Thymus (tissue), 11 donors: Measurements from ENCODE around the gene KRTAP4-4. TPM values are rescaled to one million over a fixed set of nuclear protein-coding genes. Genes with fewer than 3 reads are reported as not detected.
"Not testable (repeated sequence)": the region's sequence is repeated elsewhere in the genome, so short reads cannot be mapped to it uniquely, and the experiment has no call there.

Source experiments
- DNase-seq, 9 donors: peaks; one replicate each; pipeline ENCODE4 v3.0.0-alpha.2; 2013; ENCODE audit warnings: low spot score in 9 of 9, low read depth in 6 of 9, missing footprints in 1 of 9
- H3K27ac ChIP-seq, 2 donors: one replicate each; pipeline ENCODE4 v1.5.1; 2013; ENCODE audit warnings: control low read depth in 1 of 2, low read depth in 1 of 2, low read length in 1 of 2, mild to moderate bottlenecking in 1 of 2, moderate library complexity in 1 of 2
- H3K27me3 ChIP-seq, 2 donors: one replicate each; pipeline ENCODE4 v1.5.1; 2013; ENCODE audit warnings: low read length in 1 of 2; ENCODE audit not compliant: control insufficient read depth in 2 of 2, insufficient read depth in 1 of 2
- H3K36me3 ChIP-seq, 2 donors: one replicate each; pipeline ENCODE4 v1.5.1; 2013; ENCODE audit warnings: low read length in 1 of 2, mild to moderate bottlenecking in 1 of 2, moderate library complexity in 1 of 2; ENCODE audit not compliant: control insufficient read depth in 2 of 2, insufficient read depth in 2 of 2
- H3K4me1 ChIP-seq, 2 donors: one replicate each; pipeline ENCODE4 v1.5.1; 2013; ENCODE audit warnings: low read length in 2 of 2; ENCODE audit not compliant: control insufficient read depth in 2 of 2, insufficient read depth in 2 of 2
- H3K4me3 ChIP-seq, 2 donors: one replicate each; pipeline ENCODE4 v1.5.1; 2013; ENCODE audit warnings: low read length in 2 of 2, control low read depth in 1 of 2, mild to moderate bottlenecking in 1 of 2
- H3K9me3 ChIP-seq, 2 donors: one replicate each; pipeline ENCODE4 v1.5.1; 2013; ENCODE audit warnings: low read length in 1 of 2, mild to moderate bottlenecking in 1 of 2; ENCODE audit not compliant: control insufficient read depth in 2 of 2, insufficient read depth in 1 of 2
- WGBS: extraction: QIAGEN DNeasy Blood & Tissue Kit; methylation state at CpG from one replicate; pipeline ENCODE4 v1.1.7; 2013; 5-methylcytosine and 5-hydroxymethylcytosine counted together
- polyA plus RNA-seq: library from polyadenylated mRNA; stranded (reverse); fragments of 200-250 nt; gene quantifications from one replicate; pipeline ENCODE4 v1.2.3, GENCODE V29; 2013
- total RNA-seq: library from RNA; stranded (reverse); fragments of 120-200 nt; gene quantifications from one replicate; pipeline ENCODE4 v1.2.4, GENCODE V29; 2013
- donor health status: healthy.

KRTAP4-4 gene
- total and polyA plus RNA-seq, 2 donors = not detected

DNA sequence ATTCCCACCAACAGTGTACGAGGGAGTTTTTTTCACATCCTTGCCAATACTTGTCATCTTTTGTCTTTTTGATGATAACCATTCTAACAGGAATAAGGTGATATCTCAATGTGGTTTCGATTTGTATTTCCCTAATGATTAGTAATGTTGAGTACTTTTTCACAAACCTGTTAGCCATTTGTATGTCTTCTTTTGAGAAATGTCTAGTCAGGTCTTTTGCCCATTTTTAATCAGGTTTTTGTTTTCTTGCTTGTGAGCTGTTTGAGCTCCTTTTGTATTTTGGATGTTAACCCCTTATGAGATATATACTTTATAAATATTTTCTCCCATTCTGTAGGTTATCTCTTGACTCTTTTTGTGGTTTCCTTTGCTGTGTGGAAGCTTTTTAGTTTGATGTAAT is 9.0 kb downstream of the KRTAP4-4 start:
- Histone ChIP-seq H3K4me3 (no peak overlapping the region), H3K9me3 (no peaks in the 10 kb centered on the region), H3K27me3 (no peaks in the 10 kb centered on the region), H3K36me3 (no peaks in the 10 kb centered on the region), H3K27ac (no peak overlapping the region), H3K4me1 (no peaks in the 10 kb centered on the region)
- WGBS = 92% methylated on average over 2 of the region's 2 CpGs
- no peak for DNase-seq

DNA sequence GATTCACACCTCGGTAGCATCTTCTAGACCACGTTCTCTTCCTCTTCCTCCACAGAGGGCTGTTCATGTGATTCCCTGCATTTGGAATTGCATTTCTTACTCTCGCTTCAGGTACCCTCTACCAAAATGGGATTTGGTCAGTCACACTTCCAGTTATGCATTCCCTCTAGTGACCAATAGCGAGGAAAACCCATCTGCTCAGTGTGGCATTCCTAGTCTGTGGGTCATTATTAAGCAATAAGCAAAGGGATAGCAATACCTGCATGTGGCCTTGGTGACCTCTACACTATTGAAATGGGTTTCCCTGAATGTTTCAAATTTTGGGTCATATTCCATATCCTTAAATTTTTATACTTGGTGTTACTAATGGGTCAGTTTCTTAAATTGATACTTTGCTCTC is 10.5 kb downstream of the KRTAP4-4 start:
- no peak for DNase-seq
- H3K27me3 ChIP-seq = no peaks in the 10 kb centered on the region
- H3K4me3 ChIP-seq = no peak overlapping the region
- 93% methylated on average over 4 of the region's 4 CpGs for whole genome bisulfite sequencing
- no peaks in the 10 kb centered on the region for H3K36me3 ChIP-seq
- H3K9me3 ChIP-seq = no peaks in the 10 kb centered on the region
- H3K27ac ChIP-seq = no peak overlapping the region
- no peaks in the 10 kb centered on the region for H3K4me1 ChIP-seq

DNA sequence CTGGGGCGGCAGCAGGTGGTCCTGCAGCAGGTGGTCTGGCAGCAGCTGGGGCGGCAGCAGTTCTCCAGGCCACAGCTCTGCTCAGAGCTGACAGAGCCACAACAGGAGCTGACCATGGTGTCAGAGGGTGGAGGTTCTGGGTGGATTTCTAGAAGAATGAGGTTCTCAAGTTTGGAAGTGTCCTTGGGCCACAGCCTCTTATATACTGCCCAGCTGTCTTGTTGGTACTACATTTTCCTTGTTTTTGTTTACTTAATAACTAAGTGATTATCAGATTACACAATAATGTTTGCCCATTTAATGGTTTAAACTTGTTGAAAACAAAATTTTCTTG is 10.9 kb downstream of the KRTAP4-4 start, which contains the start of gene KRTAP4-5:
TSS of gene KRTAP4-5 (minus strand) at position 174 of the 334 bp plus-strand sequence. CDS start at position 116, 58 bp downstream.
- no peak within 1 kb of the TSS for H3K4me3 ChIP-seq
- H3K27ac ChIP-seq = no peak within 1 kb of the TSS
- DNase-seq = no peak
- H3K9me3 ChIP-seq = no peaks in the 10 kb centered on the region
- WGBS = 72% methylated on average over 2 of the region's 2 CpGs
- H3K4me1 ChIP-seq = no peaks in the 10 kb centered on the region
- H3K27me3 ChIP-seq = no peaks in the 10 kb centered on the region
- H3K36me3 ChIP-seq = no peaks in the 10 kb centered on the region

- not testable (repeated sequence) for H3K4me1 ChIP-seq, H3K27me3 ChIP-seq, H3K27ac ChIP-seq, H3K36me3 ChIP-seq, H3K9me3 ChIP-seq, DNase-seq, H3K4me3 ChIP-seq
- WGBS = 95% methylated on average over 10 of the region's 10 CpGs
Measured at GRCh38 chr17:41148971-41149651, 11.4 kb downstream of the KRTAP4-4 start.

DNA sequence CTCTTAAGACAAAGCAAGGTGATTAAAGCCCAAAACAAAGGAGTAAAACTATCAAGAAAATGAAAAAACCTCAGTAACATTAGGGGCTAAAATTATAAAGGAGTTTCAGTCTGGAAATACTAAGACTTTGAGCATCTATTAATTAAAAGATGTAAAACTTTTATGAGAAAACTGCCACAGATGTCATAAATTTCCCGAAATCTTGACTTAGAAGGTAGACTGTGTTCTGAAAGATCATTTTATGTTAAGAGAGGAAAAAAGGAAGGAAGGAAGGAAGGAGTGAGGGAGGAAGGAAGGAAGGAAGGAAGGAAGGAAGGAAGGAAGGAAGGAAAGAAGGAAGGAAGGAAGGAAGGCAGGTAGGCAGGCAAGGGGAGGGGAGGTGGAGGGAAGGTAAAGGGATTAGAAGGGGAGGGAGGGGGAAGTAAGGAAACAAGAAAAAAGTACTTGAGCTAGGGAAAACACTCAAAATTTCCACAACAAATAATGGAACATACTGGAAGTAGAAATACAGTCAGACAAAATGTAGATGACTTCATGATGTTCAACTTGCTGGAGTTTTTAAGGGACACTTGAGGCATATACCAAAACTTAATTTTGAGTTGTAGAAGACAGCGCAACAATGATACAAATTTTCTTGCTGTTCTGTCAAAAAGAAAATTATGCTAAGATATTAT is 12.9 kb downstream of the KRTAP4-4 start:
- H3K27me3 ChIP-seq = no peaks in the 10 kb centered on the region
- no peak overlapping the region for H3K4me3 ChIP-seq
- no peaks in the 10 kb centered on the region for H3K36me3 ChIP-seq
- no peaks in the 10 kb centered on the region for H3K4me1 ChIP-seq
- 98% methylated on average over 2 of the region's 2 CpGs for WGBS
- no peak for DNase-seq
- no peak overlapping the region for H3K27ac ChIP-seq
- H3K9me3 ChIP-seq = no peaks in the 10 kb centered on the region

GRCh38 chr17:41145261-41145660 is 15.3 kb downstream of the KRTAP4-4 start:
- Histone ChIP-seq H3K36me3 (no peaks in the 10 kb centered on the region), H3K9me3 (peaks cover under 1 to 1% of the 10 kb centered on the region in 2 donors), H3K27me3 (no peaks in the 10 kb centered on the region), H3K4me3 (no peak overlapping the region), H3K27ac (no peak overlapping the region), H3K4me1 (no peaks in the 10 kb centered on the region)
- 95% methylated on average over 2 of the region's 2 CpGs for WGBS
- no peak for DNase-seq

- H3K4me3 ChIP-seq = no peak overlapping the region
- DNase-seq = no peak
- H3K27me3 ChIP-seq = no peaks in the 10 kb centered on the region
- H3K4me1 ChIP-seq = no peaks in the 10 kb centered on the region
- H3K9me3 ChIP-seq = peaks cover 2 to 5% of the 10 kb centered on the region in 2 donors
- no peak overlapping the region for H3K27ac ChIP-seq
- no peaks in the 10 kb centered on the region for H3K36me3 ChIP-seq
- 97% methylated on average over 1 of the region's 1 CpG for WGBS
Measured at GRCh38 chr17:41144846-41145245, 15.7 kb downstream of the KRTAP4-4 start.

DNA sequence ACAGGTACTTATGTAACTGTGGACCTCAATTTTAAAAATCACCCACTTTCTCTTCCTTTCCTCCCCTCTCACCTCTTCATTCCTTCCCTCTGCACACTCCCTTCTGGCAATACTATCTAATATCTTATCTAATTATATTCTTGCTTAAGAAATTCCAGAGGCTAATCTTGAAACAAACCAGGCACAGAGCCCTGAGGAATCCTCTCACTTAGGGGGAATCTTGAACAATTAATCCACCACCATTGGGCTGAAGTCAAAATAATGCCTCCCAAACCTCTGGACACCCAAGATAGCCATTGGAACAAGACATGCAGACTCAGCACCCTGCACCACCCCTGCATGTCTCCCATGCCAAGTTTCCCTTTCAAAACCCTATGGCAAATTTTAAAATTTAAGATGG is 19.2 kb downstream of the KRTAP4-4 start:
- peaks cover 2 to 8% of the 10 kb centered on the region in 2 donors for H3K9me3 ChIP-seq
- DNase-seq = no peak
- no peak overlapping the region for H3K4me3 ChIP-seq
- H3K27me3 ChIP-seq = no peaks in the 10 kb centered on the region
- no peaks in the 10 kb centered on the region for H3K36me3 ChIP-seq
- no peaks in the 10 kb centered on the region for H3K4me1 ChIP-seq
- H3K27ac ChIP-seq = no peak overlapping the region

DNA sequence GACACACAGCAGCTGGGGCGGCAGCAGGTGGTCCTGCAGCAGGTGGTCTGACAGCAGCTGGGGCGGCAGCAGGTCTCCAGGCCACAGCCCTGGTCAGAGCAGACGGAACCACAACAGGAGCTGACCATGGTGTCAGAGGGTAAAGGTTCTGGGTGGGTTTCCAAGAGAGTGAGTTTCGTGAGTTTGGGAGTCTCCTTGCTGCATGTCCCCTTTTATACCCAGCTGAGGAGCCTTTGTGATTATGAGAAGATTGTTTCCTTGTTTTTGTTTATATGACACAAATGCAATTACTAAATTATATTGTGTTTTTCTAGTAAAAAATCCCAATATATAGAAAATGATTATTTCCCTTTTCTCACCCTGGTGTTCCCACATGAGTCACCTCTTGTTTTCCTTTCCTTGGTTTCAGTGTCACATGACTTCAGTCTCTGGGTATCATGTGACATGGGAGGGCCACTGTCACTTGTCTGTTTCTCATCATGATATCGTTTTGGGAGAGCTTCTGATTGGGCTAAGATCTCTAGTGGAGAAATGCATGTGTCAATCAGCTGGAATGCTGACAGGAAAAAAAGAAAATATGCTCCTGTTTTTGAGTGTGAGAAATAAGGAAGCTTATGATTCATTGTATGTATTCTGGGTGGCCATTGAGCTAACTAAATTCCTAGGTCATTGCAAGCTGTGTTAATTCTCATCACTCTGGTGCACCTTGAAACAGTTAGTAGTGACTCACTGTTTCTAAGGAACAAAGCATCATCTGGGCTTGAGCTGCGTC is 20.0 kb downstream of the KRTAP4-4 start, which contains the start of gene KRTAP4-6:
TSS of gene KRTAP4-6 (minus strand) at position 185 of the 772 bp plus-strand sequence. CDS start at position 128, 57 bp downstream.
- Histone ChIP-seq H3K4me1 (no peaks in the 10 kb centered on the region), H3K4me3 (no peak within 1 kb of the TSS), H3K27ac (no peak within 1 kb of the TSS), H3K36me3 (no peaks in the 10 kb centered on the region), H3K9me3 (peaks cover 2 to 8% of the 10 kb centered on the region in 2 donors), H3K27me3 (no peaks in the 10 kb centered on the region)
- DNase-seq = no peak
- WGBS = 92% methylated on average over 6 of the region's 6 CpGs
